HepG2 (cell line): ENCODE measurements around the gene METAP1D. TPM values are rescaled to one million over a fixed set of nuclear protein-coding genes. Genes with fewer than 3 reads are reported as not detected.
A peak's percentile ranks its signal among the peaks of the same experiment; 100 is the strongest.

Source experiments
- ATM ChIP-seq: fragments of 450-650 bp; IDR thresholded peaks from 2 replicates; pipeline ENCODE4 v1.7.1; 2017; ENCODE audit warnings: mild to moderate bottlenecking, borderline replicate concordance
- CHD2 ChIP-seq: IDR thresholded peaks from 2 replicates; pipeline ENCODE4 v1.6.1; 2011; ENCODE audit warnings: low read depth, low read length, improper control_type of control experiment
- CREM ChIP-seq, 2 experiments: sonication (generic) in 1 of 2; formaldehyde crosslinking in 1 of 2; IDR thresholded peaks; 2 replicates each; pipeline versions ENCODE4 v1.4.0 to v1.6.1; 2016 to 2020; ENCODE audit warnings: antibody characterized with exemption in 1 of 2, mild to moderate bottlenecking in 1 of 2, missing genetic modification reagents in 1 of 2
- FOXA3 ChIP-seq: IDR thresholded peaks from 2 replicates; pipeline ENCODE4 v1.6.1; 2016; ENCODE audit warnings: missing genetic modification reagents, missing compliant biosample characterization
- NFE2L2 ChIP-seq: fragments of 150-350 bp; IDR thresholded peaks from 2 replicates; pipeline ENCODE4 v1.6.1; 2014; ENCODE audit warnings: low read length
- NR2F6 ChIP-seq, 2 experiments: IDR thresholded peaks; 2 replicates each; pipeline ENCODE4 v1.6.1; 2016; ENCODE audit warnings: antibody characterized with exemption in 1 of 2, mild to moderate bottlenecking in 1 of 2
- POLR2A ChIP-seq, 2 experiments: IDR thresholded peaks; 2 replicates each; pipeline ENCODE4 v1.6.1; 2011; ENCODE audit warnings: low read depth in 2 of 2, low read length in 2 of 2, mild to moderate bottlenecking in 1 of 2, moderate library complexity in 1 of 2; ENCODE audit not compliant: insufficient read depth in 1 of 2
- RELA ChIP-seq: sonication (generic); formaldehyde crosslinking; IDR thresholded peaks from 2 replicates; pipeline ENCODE4 v1.4.0; 2020; ENCODE audit warnings: missing genetic modification reagents
- SIN3B ChIP-seq: fragments of 150-350 bp; IDR thresholded peaks from 2 replicates; pipeline ENCODE4 v1.6.1; 2014; ENCODE audit warnings: low read length
- SRSF4 ChIP-seq: fragments of 200-400 bp; formaldehyde crosslinking; IDR thresholded peaks from one replicate; pipeline ENCODE4 v1.6.1; 2018; ENCODE audit warnings: mild to moderate bottlenecking, low read depth, low read length, moderate library complexity; ENCODE audit not compliant: poor library complexity, severe bottlenecking
- TP53 ChIP-seq: sonication (generic); formaldehyde crosslinking; conservative IDR thresholded peaks from 2 replicates; pipeline ENCODE4 v1.4.0; 2020; ENCODE audit warnings: missing genetic modification reagents
- ZFP36L2 ChIP-seq: sonication (generic); formaldehyde crosslinking; IDR thresholded peaks from 2 replicates; pipeline ENCODE4 v1.4.0; 2020; ENCODE audit warnings: missing genetic modification reagents
- ZFP41 ChIP-seq: sonication (generic); formaldehyde crosslinking; IDR thresholded peaks from 2 replicates; pipeline ENCODE4 v1.4.0; 2020; ENCODE audit warnings: mild to moderate bottlenecking, missing genetic modification reagents, borderline replicate concordance
- ZNF256 ChIP-seq: sonication (generic); formaldehyde crosslinking; conservative IDR thresholded peaks from 2 replicates; pipeline ENCODE4 v1.4.0; 2020; ENCODE audit warnings: missing genetic modification reagents
- ZNF292 ChIP-seq: sonication (generic); formaldehyde crosslinking; IDR thresholded peaks from 2 replicates; pipeline ENCODE4 v1.8.1; 2022; ENCODE audit warnings: mild to moderate bottlenecking, low read depth, missing genetic modification reagents, borderline replicate concordance
- ZNF382 ChIP-seq: sonication (generic); formaldehyde crosslinking; IDR thresholded peaks from 2 replicates; pipeline ENCODE4 v1.5.0; 2020; ENCODE audit warnings: missing genetic modification reagents, mild to moderate bottlenecking, borderline replicate concordance
- ZNF556 ChIP-seq: sonication (generic); formaldehyde crosslinking; IDR thresholded peaks from 2 replicates; pipeline ENCODE4 v1.4.0; 2020; ENCODE audit warnings: mild to moderate bottlenecking, missing genetic modification reagents, borderline replicate concordance
- ZNF607 ChIP-seq: sonication (generic); formaldehyde crosslinking; IDR thresholded peaks from 2 replicates; pipeline ENCODE4 v1.5.1; 2020; ENCODE audit warnings: missing genetic modification reagents, mild to moderate bottlenecking, borderline replicate concordance
- ZNF644 ChIP-seq: IDR thresholded peaks from 2 replicates; pipeline ENCODE4 v1.6.1; 2016; ENCODE audit warnings: low read depth
- ZSCAN22 ChIP-seq: sonication (generic); formaldehyde crosslinking; IDR thresholded peaks from 2 replicates; pipeline ENCODE4 v1.4.0; 2020; ENCODE audit warnings: mild to moderate bottlenecking, missing genetic modification reagents
- polyA plus RNA-seq, 8 experiments: library from polyadenylated mRNA; depleted of rRNA in 3 of 8; stranded (reverse) in 7 of 8; unstranded in 1 of 8; fragments of >200 nt; fragmentation: Illumina TruSeq in 4 of 8; extraction: Trizol in 4 of 8; gene quantifications; 2 replicates each; pipeline versions ENCODE4 v1.2.1 to v1.2.3, GENCODE V29; 2011 to 2016; ENCODE audit warnings: low read depth in 4 of 8, missing spikeins in 1 of 8, mixed read lengths in 1 of 8; ENCODE audit not compliant: insufficient read depth in 1 of 8
- total RNA-seq, 5 experiments: library from RNA; depleted of rRNA; stranded (reverse); fragments of >200 nt; fragmentation: Illumina TruSeq; extraction: Trizol; gene quantifications; 2 replicates each; pipeline ENCODE4 v1.2.3, GENCODE V29; 2016; ENCODE audit warnings: low read depth in 1 of 5
- TF ChIP-seq, protein P1 (sequence below): sonication (generic); formaldehyde crosslinking; IDR thresholded peaks from 2 replicates; pipeline ENCODE4 v1.4.0; 2020; ENCODE audit warnings: missing genetic modification reagents
- TF ChIP-seq, protein P2 (sequence below): sonication (generic); formaldehyde crosslinking; IDR thresholded peaks from 2 replicates; pipeline ENCODE4 v1.4.0; 2020; ENCODE audit warnings: missing genetic modification reagents
- TF ChIP-seq, protein P3 (sequence below): sonication (generic); formaldehyde crosslinking; IDR thresholded peaks from 2 replicates; pipeline ENCODE4 v1.8.0; 2022; ENCODE audit warnings: missing genetic modification reagents, low read depth, mild to moderate bottlenecking, borderline replicate concordance

METAP1D gene
- total and polyA plus RNA-seq, 2 of the 13 experiments (the other 11 are each of a cell fraction or from before 2014, with no cell fraction given) = 14.7 to 21.6 TPM

DNA sequence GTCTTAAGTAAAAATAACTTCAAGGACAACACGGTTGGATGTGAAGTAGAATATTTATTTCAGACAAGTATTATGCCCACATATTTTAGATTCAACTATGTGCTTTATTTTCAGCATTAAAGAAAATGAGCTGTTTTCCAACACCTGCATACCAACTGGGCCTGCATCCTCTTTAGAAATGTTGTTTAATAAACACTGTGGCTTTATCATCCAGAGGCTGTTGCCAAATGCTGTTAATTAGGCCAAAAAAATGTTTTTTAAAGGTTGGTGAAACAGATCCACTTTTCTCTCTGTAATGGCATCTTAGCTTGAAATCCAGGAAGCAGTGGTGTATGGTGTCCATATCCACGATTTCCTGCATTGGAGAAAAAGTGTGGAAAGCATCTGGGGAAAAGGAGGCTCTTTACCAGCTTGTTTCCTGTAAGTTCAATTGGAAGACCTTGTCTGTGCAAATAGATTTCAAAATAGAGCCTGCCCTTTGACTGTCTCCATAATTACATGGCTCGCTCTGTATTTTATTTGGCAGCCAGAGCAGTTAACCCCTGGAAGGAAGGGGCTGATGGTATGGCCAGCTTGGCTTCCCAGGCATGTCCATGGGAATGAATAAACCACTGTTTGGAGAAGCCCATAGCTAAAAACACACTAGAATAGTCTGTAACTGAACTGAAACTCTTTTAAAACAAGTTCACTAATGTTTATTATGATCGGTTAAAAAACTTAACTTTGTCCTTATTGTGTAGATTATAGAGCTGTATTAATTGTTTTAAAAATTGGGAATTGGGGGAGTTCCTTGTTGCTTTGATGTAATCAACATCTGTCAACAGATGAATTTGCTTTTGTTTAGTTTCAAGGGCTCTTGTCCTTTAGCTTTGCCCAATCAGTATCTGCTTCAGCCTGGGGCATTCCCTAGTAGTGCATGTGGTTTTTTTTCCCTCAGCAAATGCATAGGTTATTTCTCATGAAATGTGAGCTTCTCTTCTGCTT lies 52.5 kb downstream of the METAP1D start (continued):
- TF ChIP-seq, protein P1, sequence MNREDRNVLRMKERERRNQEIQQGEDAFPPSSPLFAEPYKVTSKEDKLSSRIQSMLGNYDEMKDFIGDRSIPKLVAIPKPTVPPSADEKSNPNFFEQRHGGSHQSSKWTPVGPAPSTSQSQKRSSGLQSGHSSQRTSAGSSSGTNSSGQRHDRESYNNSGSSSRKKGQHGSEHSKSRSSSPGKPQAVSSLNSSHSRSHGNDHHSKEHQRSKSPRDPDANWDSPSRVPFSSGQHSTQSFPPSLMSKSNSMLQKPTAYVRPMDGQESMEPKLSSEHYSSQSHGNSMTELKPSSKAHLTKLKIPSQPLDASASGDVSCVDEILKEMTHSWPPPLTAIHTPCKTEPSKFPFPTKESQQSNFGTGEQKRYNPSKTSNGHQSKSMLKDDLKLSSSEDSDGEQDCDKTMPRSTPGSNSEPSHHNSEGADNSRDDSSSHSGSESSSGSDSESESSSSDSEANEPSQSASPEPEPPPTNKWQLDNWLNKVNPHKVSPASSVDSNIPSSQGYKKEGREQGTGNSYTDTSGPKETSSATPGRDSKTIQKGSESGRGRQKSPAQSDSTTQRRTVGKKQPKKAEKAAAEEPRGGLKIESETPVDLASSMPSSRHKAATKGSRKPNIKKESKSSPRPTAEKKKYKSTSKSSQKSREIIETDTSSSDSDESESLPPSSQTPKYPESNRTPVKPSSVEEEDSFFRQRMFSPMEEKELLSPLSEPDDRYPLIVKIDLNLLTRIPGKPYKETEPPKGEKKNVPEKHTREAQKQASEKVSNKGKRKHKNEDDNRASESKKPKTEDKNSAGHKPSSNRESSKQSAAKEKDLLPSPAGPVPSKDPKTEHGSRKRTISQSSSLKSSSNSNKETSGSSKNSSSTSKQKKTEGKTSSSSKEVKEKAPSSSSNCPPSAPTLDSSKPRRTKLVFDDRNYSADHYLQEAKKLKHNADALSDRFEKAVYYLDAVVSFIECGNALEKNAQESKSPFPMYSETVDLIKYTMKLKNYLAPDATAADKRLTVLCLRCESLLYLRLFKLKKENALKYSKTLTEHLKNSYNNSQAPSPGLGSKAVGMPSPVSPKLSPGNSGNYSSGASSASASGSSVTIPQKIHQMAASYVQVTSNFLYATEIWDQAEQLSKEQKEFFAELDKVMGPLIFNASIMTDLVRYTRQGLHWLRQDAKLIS (CRISPR knock-in tag) = no peak; the same call in 1 of the 2 replicates
- TF ChIP-seq ZNF382 (CRISPR knock-in tag) = no peak
- TF ChIP-seq FOXA3 (CRISPR knock-in tag) = peak; percentile 92
- TF ChIP-seq ZNF292 (CRISPR knock-in tag) = peak; percentile 88; the same call in 1 of the 2 replicates
- TF ChIP-seq, protein P2, sequence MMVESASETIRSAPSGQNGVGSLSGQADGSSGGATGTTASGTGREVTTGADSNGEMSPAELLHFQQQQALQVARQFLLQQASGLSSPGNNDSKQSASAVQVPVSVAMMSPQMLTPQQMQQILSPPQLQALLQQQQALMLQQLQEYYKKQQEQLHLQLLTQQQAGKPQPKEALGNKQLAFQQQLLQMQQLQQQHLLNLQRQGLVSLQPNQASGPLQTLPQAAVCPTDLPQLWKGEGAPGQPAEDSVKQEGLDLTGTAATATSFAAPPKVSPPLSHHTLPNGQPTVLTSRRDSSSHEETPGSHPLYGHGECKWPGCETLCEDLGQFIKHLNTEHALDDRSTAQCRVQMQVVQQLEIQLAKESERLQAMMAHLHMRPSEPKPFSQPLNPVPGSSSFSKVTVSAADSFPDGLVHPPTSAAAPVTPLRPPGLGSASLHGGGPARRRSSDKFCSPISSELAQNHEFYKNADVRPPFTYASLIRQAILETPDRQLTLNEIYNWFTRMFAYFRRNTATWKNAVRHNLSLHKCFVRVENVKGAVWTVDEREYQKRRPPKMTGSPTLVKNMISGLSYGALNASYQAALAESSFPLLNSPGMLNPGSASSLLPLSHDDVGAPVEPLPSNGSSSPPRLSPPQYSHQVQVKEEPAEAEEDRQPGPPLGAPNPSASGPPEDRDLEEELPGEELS = peak; percentile 93
- TF ChIP-seq ZSCAN22 = no peak
- TF ChIP-seq CREM (IDR thresholded peaks at IDR 0.05) = peak; percentile 88
- no peak for TF ChIP-seq CREM (CRISPR knock-in tag; IDR thresholded peaks at IDR 0.05)
- TF ChIP-seq SRSF4 = no peak
- TF ChIP-seq ZFP36L2 (CRISPR knock-in tag) = no peak
- TF ChIP-seq ZNF556 (CRISPR knock-in tag) = no peak; the same call in 1 of the 2 replicates
- TF ChIP-seq CHD2 = no peak
- TF ChIP-seq ATM = no peak
- TF ChIP-seq, protein P3, sequence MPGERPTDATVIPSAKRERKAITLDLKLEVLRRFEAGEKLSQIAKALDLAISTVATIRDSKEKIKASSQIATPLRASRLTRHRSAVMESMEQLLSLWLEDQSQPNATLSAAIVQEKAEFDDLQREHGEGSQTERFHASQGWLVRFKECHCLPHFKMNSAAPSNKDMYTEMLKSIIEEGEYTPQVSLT (CRISPR knock-in tag) = no peak
- TF ChIP-seq ZNF256 (CRISPR knock-in tag) = 0 out of 2 replicates have a peak, but pooled peaks have one; percentile 62
- no peak for TF ChIP-seq POLR2A (IDR thresholded peaks at IDR 0.05; ENCODE audit: insufficient read depth in 1 of 2, low read depth in 2 of 2, low read length in 2 of 2)
- TF ChIP-seq SIN3B = no peak
- peak; percentile 96 for TF ChIP-seq ZNF644
- no peak for TF ChIP-seq RELA (CRISPR knock-in tag)
- no peak for TF ChIP-seq ZNF607 (CRISPR knock-in tag)
- peak; percentile 95 for TF ChIP-seq NR2F6 (IDR thresholded peaks at IDR 0.05)
- TF ChIP-seq NR2F6 (CRISPR knock-in tag; IDR thresholded peaks at IDR 0.05) = peak; percentile 96
- TF ChIP-seq NFE2L2 = no peak
- TF ChIP-seq ZFP41 (CRISPR knock-in tag) = no peak
- TF ChIP-seq TP53 (CRISPR knock-in tag) = peak; percentile 71; the same call in 1 of the 2 replicates
